HG02588 (cell line): Measurements from ENCODE around the gene DUSP28.
"Not testable (repeated sequence)": the region's sequence is repeated elsewhere in the genome, so short reads cannot be mapped to it uniquely, and the experiment has no call there.

Experiments
- ATAC-seq: cut with Tn5 transposase; IDR thresholded peaks from one replicate; pipeline ENCODE4 v1.9.1; 2021; ENCODE audit warnings: mild to moderate bottlenecking, moderate library complexity; ENCODE audit not compliant: unreplicated experiment

The DUSP28 gene

DNA sequence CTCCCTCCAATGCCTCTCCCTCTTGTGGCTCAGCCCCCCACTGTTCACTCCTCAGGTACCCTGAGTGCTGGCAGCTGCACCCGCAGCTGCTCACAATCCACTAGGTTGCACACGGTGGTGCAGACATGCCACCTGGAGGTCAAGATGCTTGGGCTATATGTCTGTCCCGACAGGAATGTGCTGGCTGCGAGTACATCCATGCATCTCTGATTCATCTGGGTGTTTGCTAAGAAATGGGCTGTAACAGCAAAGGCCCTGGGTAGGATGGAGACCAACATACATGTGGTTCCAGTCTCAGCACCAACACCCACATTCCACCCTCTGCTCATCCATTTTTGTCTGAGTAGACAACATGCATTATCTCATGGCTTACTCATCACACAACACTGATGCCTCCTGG is 33.6 kb upstream of the DUSP28 start:
- no peak for ATAC-seq

DNA sequence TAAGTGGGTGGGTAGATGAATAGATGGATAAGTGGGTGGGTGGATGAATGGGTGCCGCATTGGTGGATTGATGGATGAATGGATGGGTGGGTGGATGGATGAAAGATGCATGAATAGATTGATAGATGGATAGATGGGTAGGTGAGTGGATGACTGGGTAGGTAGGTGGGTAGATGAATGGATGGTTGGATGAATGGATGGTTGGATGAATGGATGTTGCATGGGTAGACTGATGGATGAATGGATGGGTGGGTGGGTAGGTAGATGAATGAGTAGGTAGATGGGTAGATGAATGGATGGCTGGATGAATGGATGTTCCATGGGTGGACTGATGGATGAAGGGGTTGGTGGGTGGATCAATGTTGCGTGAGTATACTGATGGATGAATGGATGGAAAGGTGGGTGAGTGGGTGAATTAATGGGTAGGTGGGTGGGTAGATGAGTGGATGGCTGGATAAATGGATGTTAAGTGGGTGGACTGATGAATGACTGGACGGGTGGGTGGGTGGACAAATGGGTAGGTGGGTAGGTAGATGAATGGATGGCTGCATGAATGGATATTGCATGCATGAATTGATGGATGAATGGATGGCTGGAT is 32.9 kb upstream of the DUSP28 start:
- ATAC-seq, result no peak

DNA sequence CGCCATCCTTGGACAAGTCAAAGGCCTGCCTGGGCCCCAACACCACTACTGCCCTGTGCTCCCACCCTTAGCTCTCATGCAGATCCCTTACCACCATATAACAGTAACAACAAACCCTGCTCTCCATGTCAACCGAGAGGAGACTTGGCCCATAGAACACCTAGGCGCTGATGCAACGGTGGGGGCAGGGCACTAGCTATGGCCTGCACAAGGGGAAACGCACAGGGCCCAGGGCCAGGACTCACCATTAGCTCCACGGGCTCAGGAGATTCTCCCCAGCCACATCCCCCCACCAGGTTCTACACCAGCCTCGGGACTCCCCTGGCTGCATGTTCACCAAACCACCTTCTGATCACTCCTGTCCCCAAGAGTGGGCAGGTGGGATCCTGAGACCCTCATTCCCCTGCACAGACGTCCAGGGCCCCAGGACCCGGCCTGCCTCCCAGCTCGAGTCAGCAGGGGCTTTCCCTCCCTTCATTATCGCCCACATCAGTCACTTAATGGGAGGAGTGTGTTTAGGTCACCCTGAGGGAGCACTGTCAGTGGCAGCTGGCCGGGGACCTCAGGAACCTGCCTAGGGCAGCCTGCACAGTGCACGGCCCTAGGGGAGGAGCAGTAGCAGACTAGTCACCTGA is 31.6 kb upstream of the DUSP28 start:
- no peak for ATAC-seq

DNA sequence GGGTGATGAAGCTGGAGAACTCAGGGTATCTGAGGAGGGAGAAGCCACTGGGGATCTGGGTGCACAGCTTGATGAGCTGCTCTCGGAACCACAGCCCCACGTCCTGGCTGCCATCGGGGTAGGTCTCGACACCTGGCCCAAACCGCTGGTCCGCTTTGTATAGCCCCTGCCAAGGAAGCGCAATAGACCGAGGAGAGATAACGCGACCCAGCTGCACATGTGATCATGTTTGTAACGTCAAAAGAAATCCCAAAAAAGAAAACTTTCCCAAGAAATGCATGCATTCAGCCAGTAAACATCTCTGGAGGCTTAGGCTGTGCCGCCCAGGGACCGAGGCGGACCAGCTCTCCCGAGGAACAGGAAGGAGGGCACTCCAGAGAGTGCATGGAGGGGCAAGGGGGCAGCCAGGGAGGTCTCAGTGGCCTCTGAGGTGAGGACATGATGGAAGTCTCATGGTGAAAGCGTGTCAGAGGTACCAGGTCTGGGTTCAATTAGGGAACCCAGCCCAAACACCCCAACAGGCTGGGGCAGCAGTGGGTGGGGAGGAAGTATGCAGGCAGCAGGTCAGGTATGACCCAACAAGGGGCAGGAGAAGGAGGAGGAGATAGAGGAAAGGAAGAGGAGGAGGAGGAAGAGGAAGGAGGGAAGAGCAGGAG is 30.7 kb upstream of the DUSP28 start:
- no peak for ATAC-seq

DNA sequence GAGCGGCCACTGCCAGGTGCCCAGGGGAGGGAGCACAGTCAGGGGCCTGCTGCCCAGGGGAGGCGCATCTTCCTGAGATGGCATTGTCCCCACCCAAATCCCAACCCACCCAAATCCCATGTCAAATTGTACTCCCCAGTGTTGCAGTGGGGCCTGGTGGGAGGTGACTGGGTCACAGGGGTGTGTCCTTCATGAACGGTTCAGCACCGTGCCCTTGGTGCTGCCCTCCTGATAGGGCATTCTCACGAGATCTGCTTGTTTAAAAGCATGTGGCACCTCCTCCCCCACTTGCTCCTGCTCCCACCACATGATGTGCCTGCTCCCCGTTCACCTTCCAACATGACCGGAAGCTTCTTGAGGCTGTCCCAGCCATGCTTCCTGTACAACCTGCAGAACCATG is 30.0 kb upstream of the DUSP28 start:
- no peak for ATAC-seq

DNA sequence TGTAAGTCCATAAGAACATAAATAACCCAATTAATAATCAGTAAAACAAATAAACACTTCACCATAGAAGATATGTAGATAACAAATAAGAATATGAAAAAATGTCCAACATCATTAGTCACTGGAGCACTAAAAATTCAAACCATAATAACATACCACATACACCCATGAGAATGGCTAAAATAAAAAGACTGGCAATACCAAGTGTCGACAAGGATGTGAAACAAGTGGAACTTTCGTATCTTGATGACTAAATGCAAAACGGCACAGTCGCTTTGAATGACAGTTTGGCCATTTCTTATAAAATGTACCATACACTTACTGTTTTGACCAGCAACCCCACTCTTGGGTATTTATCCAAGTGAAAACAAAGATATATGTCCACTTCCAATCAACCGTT is 29.1 kb upstream of the DUSP28 start:
- no peak for ATAC-seq

DNA sequence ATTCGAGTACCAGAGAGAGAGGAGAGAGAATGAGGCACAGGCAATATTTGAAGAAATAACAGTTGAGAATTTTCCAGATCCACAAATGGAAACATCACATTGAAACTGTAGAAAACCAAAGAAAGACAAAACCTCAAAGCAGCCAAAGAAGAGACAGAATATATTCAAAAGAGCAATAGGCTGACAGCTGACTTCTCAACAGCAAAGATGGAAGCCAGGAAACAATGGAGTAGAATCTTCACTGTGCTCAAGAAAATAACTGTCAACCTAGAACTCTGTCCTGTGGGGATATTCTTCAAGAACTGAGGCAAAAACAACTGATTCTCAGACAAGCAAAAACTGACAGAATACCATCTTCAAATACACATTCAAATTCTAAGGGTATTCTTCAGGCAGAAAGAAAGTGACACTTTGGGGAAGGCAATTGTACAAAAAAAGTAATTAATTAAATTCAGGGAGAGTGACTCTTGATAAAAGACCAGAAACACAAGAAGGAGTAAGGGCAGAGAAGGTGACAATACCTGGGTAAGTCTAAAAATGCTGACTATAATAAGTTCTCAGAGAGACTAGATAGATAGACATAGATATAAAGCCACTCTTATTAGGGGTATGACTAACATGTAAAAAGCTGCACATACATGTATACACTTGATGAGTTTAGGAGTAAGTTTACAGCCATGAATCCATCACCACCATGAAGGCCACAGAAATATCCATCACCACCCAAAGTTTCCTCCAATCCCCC is 28.0 kb upstream of the DUSP28 start:
- no peak for ATAC-seq

DNA sequence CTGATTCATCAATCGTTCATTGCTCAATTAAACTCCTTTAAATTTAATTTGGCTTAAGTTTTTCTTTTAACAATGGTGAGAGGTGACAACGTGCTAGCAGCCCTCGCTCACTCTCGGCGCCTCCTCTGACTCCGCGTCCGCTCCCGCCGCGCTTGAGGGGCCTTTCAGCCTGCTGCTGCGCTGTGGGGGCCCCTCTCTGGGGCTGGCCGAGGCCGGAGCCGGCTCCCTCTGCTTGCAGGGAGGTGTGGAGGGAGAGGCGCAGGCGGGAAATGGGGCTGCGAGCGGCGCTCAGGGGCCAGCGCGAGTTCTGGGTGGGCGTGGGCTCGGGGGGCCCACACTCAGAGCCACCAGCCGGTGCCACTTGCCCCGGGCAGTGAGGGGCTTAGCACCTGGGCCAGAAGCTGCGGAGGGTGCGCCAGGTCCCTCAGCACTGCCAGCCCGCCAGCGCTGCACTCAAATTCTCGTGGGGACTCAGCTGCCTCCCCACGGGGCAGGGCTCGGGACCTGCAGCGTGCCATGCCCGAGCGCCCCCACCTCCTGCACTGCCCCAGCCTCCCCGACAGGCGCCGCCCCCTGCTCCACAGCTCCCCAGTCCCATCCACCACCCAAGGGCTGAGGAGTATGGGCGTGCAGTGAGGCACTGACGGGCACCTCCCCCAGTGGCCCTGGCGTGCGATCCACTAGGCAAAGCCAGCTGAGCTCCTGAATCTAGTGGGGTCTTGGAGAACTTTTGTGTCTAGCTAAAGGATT is 22.0 kb upstream of the DUSP28 start:
- ATAC-seq, result no peak

DNA sequence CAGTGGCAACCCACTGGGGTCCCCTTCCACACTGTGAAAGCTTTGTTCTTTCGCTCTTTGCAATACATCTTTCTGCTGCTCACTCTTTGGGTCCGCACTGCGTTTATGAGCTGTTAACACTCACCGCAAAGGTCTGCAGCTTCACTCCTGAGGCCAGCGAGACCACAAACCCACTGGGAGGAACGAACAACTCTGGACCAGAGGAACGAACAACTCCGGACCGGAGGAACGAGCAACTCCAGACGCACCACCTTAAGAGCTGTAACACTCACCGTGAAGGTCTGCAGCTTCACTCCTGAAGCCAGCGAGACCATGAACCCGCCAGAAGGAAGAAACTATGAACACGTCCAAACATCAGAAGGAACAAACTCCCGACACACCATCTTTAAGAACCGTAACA is 21.1 kb upstream of the DUSP28 start:
- ATAC-seq, result not testable (repeated sequence)

DNA sequence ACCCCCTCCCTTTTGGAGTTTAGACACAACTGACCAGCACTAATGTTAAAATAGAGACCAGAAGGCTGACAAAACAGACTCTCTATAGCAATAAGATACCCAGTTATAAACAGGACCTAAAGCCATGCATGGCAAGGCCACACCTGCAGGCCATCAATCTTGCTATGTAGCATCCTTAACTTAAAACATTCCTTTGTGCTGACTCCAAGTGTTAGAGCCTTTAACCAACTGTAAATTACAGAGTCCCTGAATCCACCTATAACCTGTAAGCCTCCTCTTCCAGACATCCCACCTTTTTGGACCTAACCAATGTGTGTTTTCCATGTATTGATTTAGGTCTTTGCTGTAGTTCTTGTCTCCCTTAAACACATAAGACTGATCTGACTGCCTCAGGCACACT is 20.3 kb upstream of the DUSP28 start:
- ATAC-seq, result no peak

DNA sequence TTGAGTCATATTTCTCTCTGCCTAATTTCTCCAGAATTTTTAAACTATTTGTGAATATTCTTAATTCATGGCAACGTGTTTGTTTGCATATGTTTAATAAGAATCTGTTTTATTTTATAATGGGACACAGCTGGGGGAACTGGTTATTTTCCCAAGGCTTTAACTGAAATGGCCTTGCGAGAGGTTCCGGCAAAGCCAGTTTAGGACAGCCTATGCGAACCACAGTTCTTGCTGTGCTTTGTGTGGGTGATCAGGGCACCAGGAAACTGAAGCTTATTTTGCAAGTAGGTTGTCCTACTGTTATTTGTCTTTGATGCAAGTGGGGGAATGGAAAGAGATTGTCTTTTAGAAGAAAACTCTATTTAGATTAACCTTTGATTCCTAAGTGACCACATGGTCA is 8.9 kb upstream of the DUSP28 start:
- no peak for ATAC-seq

DNA sequence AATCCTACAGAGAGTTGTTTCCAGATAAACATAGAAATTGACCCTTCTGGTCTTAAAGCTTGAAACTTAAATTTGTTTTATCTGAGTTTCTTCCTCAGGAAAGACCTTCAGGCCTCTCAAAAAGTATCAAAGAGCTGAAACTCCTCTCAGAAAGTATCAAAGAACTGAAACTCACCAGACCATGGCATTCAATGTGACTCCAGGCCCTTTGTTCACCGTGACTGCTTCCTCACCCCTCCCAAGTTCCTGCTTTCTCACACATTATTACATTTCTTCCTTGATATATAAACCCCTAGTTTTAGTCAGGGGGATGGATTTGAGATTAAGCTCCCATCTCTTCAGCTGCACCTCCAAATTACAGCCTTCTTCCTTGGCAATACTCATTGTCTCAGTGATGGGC is 8.3 kb upstream of the DUSP28 start:
- ATAC-seq, result no peak

DNA sequence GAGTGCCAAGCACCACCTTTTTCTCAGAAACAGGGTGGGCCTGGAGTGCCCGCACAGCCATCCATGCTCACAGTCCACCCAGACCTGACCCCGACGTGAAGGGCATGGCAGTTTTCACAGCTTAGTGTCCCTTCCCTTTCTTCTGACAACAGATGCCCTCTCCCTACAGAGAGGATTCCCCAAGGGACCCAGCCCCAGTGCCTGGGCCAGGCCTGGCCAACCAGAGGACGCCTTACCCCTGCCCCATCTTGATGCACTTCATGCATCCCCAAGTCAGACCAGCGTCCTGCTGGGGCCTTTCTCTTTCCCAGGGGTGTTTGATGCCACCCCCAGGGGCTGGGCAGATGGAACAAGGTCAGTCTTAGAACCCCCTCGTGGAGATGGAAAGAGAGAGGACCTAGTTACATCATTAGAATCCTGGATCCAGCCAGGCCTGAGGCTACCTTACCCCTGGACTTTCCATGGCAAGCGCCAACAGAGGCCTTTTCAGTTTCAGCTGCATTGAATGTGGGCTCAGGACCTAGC is 6.1 kb upstream of the DUSP28 start:
- no peak for ATAC-seq

DNA sequence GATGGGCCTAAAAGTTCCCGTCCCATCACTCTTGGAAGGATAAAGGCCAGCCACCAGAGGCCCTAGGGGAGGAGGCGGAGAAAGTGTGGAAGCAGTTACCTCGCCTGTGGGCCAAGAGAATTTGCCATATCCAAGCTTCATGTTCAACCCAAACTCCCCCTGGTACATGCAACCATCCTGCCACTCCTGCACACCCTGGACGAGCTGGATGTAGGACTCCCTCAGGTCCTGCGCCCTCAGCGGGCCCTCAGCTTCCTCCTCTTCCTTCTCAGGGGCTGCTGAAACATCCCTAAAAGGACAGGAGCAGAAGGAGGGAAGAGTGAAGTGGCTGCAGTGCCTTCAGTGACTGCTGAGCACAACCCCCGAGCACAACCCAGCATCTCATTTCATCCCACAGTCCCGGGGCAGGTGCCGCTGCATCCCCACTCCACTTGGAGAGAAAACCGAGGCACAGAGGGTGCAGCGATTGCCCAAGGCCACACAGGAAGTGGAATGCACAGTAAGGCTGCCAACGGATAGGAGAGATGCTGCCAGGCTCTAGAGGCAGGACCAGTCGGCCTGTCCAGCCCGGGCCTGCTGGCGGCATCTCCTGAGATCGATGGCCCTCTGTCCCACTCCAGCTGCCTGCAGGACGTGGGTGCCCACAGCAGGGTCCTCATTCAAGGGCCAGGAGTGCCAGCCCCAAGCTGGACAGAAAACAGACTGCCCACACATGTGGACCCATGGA is 5.2 kb upstream of the DUSP28 start:
- ATAC-seq, result no peak

DNA sequence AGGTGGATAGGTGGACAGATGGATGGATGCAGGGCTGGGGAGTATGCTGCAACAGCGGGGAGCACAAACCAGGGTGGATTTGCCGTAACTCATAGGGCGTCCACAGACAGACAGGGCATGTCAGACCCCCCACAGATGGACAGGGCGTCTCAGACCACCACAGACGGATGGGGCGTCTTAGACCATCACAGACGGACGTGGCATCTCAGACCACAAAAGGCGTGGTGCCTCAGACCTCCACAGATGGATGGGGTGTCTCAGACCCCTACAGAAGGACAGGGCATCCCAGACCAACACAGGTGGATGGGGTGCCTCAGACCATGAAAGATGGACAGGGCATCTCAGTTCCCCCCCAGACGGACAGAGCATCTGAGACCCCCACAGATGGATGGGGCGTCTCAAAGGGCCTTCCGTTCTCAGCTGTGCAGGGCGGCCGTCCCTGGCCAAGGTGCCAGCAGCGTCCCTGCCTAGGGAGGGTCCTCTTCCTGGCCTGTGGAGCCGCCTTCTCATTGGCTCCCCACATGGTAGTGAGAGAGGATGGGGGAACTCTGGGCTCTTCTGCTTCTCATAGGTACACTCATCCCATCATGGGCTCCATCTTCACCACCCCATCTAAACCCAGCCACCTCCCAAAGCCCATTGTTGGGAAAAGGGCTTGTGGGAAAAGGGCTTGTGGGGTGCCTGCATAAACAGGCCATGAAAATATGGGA is 4.5 kb upstream of the DUSP28 start:
- no peak for ATAC-seq

DNA sequence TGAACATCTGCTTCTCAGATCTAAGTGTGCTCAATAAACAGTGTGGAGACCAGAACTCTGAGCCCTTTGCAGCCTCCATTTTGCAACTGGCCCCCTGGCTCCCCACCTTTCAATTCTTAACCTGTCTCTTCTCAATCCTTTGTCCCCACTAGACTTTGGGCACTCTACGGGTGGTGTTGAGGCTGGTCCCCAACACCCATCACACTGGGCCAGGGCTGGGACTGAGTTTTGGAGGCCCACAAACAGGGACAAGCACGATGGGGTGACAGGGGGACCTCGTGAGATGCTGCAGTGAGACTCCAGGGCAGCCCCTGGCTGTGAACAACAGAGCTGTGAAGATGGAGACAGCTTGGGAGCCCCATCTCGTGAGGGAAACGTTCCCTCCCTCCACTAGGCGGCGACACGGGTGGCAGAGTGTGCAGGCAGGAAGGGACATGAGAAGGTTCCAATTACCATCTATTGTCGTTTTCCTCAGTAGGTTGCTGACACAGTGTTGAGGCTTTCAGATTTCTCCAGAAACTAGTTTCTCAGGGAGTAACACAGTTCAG is 3.5 kb upstream of the DUSP28 start:
- no peak for ATAC-seq

DNA sequence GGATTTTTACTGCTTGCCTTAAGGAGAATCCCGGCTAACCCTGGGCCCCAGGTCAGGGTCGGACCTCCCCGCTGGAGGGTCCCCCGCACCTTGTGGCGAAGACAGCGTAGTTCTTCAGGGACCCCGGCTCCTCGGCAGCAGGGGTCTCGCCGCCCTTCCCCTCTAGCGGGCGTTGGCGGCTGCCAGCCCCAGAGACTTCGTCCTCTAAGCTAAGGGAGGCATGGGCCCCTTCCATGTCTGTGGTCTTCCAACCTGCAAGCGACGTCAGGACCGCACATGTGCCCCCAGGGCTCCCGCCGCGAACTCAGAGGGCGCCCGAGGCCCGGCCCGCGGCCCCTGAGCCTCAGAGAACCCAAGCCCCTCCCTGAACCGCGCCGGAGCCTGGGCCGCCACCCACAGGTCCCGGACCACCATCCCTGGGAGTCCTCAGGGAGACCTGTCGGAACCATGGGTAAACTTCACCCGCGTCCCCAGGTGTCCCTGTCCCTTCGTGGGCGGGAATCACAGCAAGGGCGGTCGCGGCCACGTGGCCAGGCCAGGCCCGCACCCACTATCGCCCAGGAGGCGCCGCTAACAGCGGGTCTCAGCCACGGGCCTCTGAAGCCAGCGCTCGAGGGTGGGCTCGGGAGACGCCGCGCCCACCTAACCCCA is 2.9 kb upstream of the DUSP28 start:
- ATAC-seq, result no peak

DNA sequence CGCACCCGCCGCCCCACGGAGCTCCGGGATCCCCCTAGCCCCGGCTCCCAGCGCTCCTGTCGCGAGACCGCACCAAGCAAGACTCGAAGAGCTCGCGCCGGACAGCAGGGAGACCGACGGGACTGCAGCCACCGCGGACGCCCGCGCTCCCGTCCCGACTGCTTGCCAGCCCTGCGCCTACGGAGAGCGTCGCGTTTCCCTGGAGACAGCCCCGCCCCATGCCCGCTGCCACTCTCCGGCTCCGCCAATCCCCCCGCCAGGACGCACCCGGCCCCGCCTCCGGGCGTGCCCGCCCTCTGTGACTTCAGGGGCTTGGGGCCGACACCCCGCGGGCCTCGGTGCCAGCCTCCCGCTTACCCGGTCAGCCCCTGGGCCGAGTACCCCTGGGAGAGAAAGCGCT is 2.3 kb upstream of the DUSP28 start, which contains the start of gene ANKMY1:
Gene ANKMY1, minus strand, starts transcription at position 181 of the 400 bp plus-strand sequence. CDS start 653 bp downstream, outside the sequence.
- no peak for ATAC-seq
